Activated CD8-positive, alpha-beta memory T cell treated with anti-CD3 and anti-CD28 coated beads for 1 hour (primary cell): ENCODE data around the gene KHDC1.
"Not testable (repeated sequence)": the region's sequence is repeated elsewhere in the genome, so short reads cannot be mapped to it uniquely, and the experiment has no call there.

Source experiments
- DNase-seq, 2 donors: peaks; one replicate each; pipeline ENCODE4 v3.0.0-alpha.2; 2020; ENCODE audit warnings: low read depth in 1 of 2; ENCODE audit errors: extremely low read depth in 1 of 2

The KHDC1 gene

DNA sequence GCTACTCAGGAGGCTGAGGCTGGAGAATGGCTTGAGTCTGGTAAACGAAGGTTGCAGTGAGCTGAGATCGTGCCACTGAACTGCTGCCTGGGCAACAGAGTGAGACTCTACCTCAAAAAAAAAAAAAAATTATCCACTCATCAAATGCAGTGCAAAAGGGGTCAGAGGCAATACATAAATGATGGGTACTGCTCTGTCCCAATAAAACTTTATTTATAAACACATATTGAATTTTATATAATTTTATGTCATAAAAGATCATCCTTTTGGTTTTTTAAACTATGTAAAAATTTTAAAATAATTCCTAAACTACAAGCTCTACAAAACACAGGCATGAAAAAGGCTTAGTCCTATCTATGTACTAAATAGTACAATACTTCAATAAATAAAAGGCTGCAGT lies 10.3 kb downstream of the KHDC1 start:
- no peak for DNase-seq

DNA sequence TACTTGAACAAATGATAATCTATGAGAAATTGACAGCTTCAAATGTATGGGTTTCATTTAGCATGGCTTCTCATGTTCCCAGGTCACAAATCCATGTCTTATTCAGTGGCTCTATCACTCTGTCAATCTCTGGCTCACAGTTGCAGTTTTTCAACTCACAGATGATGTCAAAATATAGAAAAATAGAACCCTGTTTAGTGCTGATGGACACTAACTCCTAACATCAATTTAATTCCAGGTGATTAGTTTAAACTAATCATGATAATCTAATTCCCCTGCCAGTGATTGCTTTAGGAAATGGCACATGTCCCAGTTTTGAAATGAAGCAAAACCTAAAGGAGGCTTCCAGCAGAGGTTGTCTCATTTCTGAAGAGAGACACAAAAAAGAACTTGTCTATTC lies 13.0 kb downstream of the KHDC1 start:
- no peak for DNase-seq

DNA sequence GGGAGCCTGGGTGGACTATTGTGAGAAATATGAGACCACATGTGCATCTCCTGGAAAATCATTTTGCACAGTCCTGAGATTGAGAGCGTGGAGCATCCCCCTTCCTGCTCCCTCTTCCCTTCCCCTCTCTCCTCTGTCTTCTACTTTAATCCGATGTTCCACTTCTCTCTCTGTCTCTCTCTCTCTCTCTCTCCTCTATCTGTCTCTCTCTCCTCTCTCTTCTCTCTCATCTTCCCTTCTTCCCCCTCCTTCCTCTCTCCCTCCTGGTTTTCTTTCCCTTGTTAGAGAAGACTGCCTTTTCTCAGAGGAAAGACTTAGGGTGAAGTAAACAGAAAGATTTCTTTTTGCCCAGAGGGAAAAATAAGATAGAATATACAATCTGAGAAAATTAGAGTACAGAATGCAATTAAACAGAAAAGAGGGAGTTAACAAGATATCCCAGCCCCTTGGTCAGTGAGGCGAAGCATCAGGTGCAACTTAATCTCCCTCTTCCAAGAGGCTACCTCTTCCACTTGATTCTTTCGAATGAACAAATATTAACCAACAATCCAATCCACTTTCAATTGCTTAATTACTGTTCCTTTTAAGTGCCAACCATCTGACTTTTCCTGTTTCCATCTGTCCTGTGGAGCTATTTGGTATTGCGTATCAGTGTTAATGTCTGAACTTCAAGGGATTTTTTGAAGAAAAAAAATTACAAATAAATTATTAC lies 14.6 kb downstream of the KHDC1 start:
- no peak for DNase-seq

DNA sequence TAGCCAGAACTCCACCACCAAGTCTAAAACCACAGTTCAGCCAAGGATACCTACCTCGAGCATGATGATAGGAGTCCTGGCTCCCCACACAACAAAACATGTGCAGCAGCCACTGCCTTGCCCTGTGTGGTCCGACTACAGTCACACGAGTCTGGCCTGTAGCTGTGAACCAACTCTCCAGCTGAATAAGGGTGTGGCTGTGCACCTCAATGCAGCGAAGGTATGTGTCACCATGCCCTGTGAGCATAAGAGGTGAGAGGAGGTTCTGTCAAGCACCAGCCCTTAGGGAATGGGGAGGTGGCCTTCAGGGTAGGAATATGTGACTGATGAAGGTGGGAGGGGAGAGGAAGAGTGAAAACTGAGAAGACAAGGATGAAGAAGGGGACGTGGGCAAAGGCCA lies 21.0 kb downstream of the KHDC1 start:
- no peak for DNase-seq

DNA sequence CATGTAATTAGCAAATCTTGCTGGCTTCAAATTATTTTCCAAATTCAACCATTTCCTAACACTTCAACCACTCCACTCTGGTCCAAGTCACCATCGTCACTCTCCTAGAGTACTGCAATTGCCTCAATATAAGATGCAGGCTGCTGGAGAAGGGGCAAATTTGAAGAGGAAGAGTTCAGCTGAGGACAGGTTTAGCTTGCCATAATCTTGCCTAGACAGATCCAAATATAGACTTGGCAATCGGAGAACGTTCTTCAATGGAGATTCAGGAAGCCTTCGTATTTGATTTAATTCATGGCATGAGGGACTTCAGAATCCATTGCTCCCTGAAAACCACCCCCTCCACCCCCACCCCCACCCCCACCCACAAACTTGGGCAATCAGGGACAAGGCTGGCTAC lies 22.3 kb downstream of the KHDC1 start:
- DNase-seq, result no peak

DNA sequence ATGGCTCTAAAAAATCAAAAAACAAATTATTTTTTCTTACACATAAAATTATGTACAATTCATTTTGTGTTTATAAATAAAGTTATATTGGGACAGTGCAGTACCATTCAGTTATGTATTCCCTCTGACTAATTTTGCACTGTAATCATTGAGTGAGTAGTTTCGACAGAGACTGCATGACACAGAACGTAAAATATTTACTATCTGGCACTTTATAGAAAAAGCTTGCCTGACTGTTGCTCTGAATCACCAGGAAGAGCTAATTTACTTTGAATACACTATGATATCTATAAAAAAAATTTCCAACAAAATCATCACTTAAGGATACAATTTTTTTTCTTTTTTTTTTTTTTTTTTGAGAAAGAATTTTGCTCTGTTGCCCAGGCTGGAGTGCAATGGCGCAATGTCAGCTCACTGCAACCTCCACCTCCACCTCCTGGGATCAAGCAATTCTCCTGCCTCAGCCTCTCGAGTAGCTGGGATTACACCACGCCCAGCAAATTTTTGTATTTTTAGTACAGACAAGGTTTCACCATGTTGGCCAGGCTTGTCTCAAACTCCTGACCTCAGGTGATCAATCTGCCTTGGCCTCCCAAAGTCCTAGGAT lies 26.7 kb downstream of the KHDC1 start:
- DNase-seq, result no peak

DNA sequence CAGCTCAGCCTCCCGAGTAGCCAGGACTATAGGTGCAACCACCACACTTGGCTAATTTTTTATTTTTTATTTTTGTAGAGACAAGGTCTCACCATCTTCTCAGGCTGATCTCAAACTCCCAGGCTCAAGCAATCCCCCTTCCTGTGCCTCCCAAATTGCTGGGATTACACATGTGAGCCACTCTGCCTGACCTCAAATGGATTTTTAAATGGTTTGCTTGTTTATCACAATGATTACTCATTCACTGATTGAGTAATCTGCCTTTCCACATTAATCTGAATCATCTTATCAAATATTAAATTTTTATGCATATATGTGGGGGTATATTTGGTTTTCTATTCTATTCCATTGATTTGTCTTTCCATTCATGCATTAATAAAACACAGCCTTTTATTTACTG lies 28.3 kb downstream of the KHDC1 start:
- no peak for DNase-seq

DNA sequence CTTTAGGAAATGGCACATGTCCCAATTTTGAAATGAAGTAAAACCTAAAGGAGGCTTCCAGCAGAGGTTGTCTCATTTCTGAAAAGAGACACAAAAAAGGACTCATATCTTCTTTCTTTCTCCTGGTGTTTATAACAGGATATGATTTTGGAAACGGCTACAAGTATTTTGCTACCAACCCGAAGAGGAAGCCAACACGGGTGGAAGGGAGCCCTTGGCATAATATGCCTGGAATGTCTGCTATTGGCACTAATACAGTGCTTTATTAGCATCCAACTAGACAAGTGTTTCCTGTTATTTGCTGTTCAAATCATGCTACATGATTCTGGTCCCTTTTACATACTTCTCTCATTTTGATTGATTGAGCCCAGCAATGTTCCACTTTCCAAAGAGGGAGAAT lies 29.0 kb downstream of the KHDC1 start:
- DNase-seq, result not testable (repeated sequence)

DNA sequence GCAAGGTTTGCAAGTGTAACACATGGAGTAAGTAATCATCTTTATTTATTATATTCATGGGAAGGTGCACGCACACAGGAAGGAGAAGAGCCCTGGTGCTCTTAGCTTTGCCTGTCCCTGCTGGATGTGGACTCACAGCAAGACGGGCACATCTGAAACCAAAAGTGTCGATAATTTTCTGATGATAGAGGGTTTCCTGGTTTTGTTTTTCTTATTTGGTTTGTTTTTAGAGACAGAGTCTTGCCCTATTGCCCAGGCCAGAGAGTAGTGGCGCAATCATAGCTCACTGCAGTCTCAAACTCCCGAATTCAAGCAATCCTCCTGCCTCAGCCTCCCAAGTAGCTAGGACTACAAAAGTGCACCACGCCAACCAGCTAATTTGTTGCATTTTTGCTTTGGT lies 29.9 kb downstream of the KHDC1 start:
- no peak for DNase-seq

DNA sequence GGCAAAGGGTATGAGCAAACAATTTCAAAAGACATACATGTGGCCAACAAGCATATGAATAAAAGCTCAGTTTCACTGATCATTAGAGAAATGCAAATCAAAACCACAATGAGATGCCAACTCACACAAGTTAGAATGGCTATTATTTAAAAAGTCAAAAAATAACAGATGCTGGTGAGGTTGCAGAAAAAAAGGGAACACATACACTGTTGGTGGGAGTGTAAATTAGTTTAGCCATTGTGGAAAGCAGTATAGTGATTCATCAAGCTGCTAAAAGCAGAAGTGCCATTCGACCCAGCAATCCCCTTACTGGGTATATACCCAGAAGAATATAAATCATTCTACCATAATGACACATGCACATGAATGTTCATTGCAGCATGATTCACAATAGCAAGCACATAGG lies 31.0 kb downstream of the KHDC1 start:
- DNase-seq, result no peak

DNA sequence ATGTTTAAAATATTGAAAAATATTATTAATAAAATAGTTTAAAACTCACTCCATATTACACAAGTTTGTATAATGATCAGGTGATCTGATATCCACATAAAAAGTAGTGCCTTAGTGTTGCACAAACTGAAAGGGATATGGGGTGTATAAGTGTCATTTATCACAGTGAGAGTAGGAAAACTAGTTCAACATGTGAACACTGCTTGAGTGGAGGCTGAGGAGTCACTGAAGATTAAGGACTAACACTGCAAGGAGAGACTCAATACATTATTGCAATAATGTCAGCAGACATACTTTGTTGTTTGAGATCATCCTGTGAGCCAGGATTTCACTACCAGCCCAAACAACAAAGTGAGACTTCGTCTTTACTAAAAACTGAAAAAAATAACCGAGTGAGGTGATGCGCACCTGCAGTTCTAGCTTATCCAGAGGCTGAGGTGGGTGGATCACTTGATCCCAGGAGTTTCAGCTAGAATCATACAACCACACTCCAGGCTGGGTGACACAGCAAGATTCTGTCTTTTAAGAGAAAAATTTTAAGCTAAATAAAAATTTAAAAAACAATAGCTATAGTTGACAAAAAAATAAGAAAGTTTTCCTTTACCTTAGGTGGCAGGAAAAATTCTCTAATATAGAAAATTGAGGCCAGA lies 35.3 kb downstream of the KHDC1 start:
- no peak for DNase-seq

DNA sequence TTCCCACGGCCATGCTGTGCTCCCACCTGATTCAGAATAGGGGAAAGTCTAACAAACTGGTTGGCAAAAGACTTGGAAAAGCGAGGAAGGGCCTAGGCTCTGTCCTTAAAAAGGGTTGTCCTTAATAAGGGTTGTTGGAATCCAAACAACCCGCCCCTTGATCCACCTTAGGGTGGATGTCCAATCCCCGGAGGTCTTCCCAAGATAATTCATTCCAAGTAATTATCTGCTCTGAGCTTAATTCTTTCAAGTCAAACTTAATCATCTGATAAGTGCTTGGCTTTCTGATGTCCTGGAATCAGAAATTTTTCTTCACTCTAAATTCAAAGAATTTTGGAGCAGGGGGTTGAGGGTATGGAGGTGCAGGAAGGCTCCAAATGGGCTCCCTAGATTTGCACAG lies 37.6 kb downstream of the KHDC1 start, which contains the start of gene KHDC1L:
TSS of gene KHDC1L (minus strand) at position 101 of the 400 bp plus-strand sequence. CDS start at position 13, 88 bp downstream.
- no peak for DNase-seq

DNA sequence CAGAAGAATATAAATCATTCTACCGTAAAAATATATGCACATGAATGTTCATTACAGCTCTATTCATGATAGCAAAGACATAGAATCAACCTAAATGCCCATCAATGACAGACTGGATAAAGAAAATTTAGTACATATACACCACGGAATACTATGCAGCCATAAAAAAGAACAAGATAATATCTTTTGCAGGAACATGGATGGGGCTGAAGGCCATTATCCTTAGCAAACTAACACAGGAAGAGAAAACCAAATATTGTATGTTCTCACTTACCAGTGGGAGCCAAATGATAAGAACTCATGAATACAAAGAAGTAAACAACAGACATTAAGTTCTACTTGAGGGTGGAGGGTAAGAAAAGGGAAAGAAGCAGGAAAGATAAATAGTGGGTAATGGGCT lies 46.1 kb downstream of the KHDC1 start:
- DNase-seq, result no peak

DNA sequence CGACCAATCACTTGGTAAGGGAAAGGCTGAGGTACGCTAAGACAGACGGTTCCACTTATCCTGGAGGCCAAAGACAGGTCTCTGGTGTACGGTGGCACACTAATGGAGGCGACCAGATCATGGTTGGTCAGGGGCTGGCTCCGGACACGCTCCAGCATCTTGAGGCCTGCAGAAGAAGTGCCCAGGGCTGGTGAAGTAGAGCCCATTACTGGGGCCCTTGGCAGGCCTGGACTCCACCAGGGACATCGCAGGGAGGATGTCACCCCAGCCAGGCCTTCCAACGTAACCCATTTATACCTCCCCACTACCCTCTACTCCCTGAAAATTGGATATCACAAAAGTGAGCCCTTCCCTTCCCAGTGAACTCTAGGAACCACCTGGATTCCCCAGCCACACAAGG lies 53.9 kb downstream of the KHDC1 start:
- no peak for DNase-seq

DNA sequence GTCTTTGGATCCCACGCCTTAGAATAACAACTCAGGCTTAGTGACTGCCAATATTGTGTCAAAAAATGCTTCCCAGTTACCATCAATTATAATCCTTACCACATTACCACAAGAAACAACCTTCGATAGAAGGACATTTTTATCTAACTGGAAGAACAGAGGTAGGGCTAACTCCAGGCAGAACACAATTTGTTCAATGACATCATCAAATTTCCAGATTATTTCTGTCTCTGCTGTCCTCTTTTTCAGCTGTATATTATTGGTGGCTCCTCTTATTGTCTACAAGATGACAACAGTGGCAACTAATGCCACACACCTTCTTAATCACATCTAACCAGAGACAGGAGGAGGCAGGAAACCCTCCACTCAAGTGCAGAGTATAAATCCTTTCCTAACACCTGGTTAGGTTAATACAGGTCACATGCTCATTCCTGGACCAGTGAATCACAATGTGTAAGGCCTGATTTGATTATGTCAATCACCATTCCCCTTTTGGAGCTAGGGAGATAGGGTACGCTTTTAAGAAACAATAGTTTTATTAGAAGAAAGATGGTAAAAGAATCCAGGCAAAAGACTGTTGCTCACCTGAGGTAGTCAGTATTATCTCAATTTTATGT lies 55.7 kb downstream of the KHDC1 start:
- DNase-seq, result no peak

DNA sequence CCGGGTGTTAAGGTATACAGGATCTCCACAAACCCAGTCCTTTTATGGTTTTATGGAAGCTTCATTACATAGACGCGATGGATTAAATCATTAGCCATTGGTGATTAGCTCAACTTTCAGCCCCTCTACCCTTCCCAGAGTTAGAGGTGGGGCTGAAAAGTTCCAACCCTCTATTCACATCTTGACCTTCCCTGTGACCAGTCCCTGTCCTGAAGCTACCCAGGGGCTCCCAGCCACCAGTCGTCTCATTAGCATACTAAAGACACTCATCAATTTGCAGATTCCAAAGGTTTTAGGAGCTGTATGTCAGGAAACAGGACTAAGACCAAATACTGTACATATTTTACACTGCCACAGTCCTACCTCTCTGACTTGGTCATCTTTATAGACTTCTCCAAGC lies 58.7 kb downstream of the KHDC1 start:
- no peak for DNase-seq

DNA sequence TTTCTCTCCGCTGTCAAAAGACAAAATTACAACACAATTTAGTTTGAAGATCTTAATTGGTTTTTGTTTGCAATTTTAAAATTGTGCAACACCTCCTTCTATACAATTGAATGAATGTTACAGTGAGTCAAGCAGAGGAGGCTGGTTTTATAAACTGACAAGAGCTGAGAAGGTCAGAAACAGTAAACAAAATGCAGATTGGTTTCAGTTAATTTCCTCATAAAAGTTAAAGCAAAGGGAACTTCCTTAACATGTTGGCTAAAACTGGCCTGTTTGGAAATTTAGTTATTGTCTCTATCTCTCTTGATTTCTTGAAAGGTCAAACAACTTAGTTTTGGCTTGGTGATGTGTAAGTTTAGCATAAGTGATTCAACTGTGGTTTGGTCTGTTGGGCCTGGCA lies 59.9 kb downstream of the KHDC1 start:
- no peak for DNase-seq

DNA sequence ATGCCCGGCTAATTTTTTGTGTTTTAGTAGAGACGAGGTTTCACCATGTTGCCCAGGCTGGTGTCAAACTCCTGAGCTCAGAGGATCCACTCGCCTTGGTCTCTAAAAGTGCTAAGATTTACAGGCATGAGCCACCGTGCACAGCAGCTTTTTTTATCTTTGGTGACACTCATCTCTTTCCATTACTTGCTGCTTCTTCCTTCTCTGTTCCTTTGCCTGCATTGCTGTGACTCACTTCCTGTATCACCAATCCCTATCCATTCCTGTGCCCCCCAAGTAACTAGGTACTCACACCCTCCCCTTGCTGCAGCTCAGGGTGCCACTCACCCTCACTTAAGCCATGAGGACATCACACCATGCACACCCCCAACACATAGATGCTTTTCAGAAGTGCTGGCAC lies 62.3 kb downstream of the KHDC1 start:
- no peak for DNase-seq

DNA sequence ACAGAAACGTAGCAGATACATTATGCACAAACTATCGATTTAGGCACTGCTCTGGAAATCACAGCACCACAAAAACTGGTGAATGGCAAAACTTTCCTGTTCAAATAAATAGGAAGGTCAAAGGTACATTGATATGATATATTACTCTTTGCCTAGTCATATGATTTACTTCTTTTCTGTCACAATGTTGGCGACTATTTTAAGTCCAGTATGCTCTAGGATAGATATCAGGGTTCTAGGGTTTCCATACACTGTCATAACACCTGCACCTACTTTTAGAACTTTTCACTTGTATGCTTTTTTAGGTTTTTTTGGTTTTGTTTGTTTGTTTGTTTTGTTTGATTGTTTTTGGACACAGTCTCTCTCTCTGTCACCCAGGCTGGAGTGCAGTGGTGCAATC lies 62.7 kb downstream of the KHDC1 start:
- no peak for DNase-seq

DNA sequence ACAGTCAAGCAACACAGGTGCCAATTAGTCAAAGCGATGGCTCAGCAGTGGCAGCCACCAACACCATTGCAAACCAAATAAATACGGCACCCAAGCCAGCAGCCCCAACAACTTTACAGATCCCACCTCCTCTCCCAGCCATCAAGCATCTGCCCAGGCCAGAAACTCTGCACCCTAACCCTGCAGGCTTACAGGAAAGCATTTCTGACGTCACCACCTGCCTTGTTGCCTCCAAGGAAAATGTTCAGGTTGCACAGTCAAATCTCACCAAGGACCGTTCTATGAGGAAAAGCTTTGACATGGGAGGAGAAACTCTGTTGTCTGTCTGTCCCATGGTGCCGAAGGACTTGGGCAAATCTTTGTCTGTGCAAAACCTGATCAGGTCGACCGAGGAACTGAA lies 68.3 kb downstream of the KHDC1 start:
- no peak for DNase-seq

DNA sequence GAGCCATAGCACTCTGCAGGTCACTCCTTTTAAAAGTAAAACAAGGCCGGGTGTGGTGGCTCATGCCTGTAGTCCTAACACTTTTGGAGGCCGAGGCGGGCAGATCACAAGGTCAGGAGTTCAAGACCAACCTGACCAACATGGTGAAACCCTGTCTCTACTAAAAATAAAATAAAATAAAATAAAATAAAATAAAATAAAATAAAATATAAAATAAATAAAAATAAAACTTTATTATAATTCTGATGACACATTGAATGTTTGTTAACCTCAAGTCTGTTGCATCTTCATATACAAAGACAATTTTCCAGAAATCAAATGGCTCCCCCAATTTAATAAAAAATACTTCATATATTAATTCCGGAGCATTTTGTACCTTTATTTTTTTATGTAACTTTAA lies 69.7 kb downstream of the KHDC1 start:
- not testable (repeated sequence) for DNase-seq
